Activated CD4-positive, alpha-beta memory T cell treated with anti-CD3 and anti-CD28 coated beads, Interleukin-2, amount 10 ng/mL, durations not matched to agents 7 days and 5 days (primary cell): ENCODE data around the gene TNFAIP8L3. TPM values are rescaled to one million over a fixed set of nuclear protein-coding genes. Genes with fewer than 3 reads are reported as not detected.

Experiments
- CTCF ChIA-PET: fragments of 350-600 bp; sonication (Branson Sonifier 250); formaldehyde crosslinking; loops from one replicate; lab custom pipeline; 2021; ENCODE audit warnings: antibody characterized with exemption, inconsistent platforms; lab: Charles Lee
- POLR2A ChIA-PET: fragments of 350-600 bp; sonication (Branson Sonifier 250); formaldehyde crosslinking; loops from one replicate; lab custom pipeline; 2021; ENCODE audit warnings: antibody characterized with exemption; lab: Charles Lee
- DNase-seq: peaks from one replicate; pipeline ENCODE4 v3.0.0-alpha.2; 2020
- H3K27ac Mint-ChIP-seq: one replicate; pipeline ENCODE4 v1.8.0; 2021; ENCODE audit warnings: mild to moderate bottlenecking, mixed read lengths
- H3K27me3 Mint-ChIP-seq: one replicate; pipeline ENCODE4 v1.8.0; 2021; ENCODE audit warnings: mixed read lengths
- H3K36me3 Mint-ChIP-seq: one replicate; pipeline ENCODE4 v1.8.0; 2021; ENCODE audit warnings: low read depth, mixed read lengths
- H3K4me1 Mint-ChIP-seq: one replicate; pipeline ENCODE4 v1.8.0; 2021; ENCODE audit warnings: mixed read lengths
- H3K4me3 Mint-ChIP-seq: one replicate; pipeline ENCODE4 v1.8.0; 2021; ENCODE audit warnings: mild to moderate bottlenecking, mixed read lengths
- H3K9me3 Mint-ChIP-seq: one replicate; pipeline ENCODE4 v1.8.0; 2021; ENCODE audit warnings: mixed read lengths
- total RNA-seq, 2 experiments: library from RNA; stranded (reverse); gene quantifications; one replicate each; pipeline ENCODE4 v1.2.3, GENCODE V29; 2021

Gene TNFAIP8L3
- total RNA-seq, 2 experiments from 2014 or later: 0.13 TPM; not detected in 1

GRCh38 chr15:51079226-51079625 lies 15.5 kb downstream of the TNFAIP8L3 start:
- H3K4me3 Mint-ChIP-seq: no peak overlapping the region
- ChIA-PET POLR2A (no interaction called here), CTCF (no interaction called here)
- H3K27me3 Mint-ChIP-seq: peaks cover 5% of the 10 kb centered on the region
- H3K36me3 Mint-ChIP-seq: peaks cover 2% of the 10 kb centered on the region
- no peak overlapping the region for H3K27ac Mint-ChIP-seq
- H3K9me3 Mint-ChIP-seq: no peaks in the 10 kb centered on the region
- no peak for DNase-seq
- H3K4me1 Mint-ChIP-seq: peaks cover 27% of the 10 kb centered on the region

GRCh38 chr15:51077221-51078153 lies 17.2 kb downstream of the TNFAIP8L3 start:
- DNase-seq: peak; percentile 72
- H3K4me1 Mint-ChIP-seq: peaks cover 27% of the 10 kb centered on the region
- ChIA-PET CTCF (no interaction called here), POLR2A (interaction anchor here (0.6 to 0.9 kb wide), 3 partner anchors 20 to 721 kb away, joined by 3 read pairs; no protein-coding TSS in a partner anchor)
- peaks cover 5% of the 10 kb centered on the region for H3K27me3 Mint-ChIP-seq
- H3K4me3 Mint-ChIP-seq: peak overlapping the region; percentile 22
- H3K9me3 Mint-ChIP-seq: no peaks in the 10 kb centered on the region
- peaks cover 2% of the 10 kb centered on the region for H3K36me3 Mint-ChIP-seq
- peak overlapping the region; percentile 50 for H3K27ac Mint-ChIP-seq

GRCh38 chr15:51076524-51077220 lies 18.0 kb downstream of the TNFAIP8L3 start:
- H3K27ac Mint-ChIP-seq: peak overlapping the region; percentile 50
- ChIA-PET CTCF (no interaction called here), POLR2A (interaction anchor here (0.7 kb wide), 1 partner anchor 312 kb away, joined by 3 read pairs; no protein-coding TSS in a partner anchor)
- H3K4me1 Mint-ChIP-seq: peaks cover 28% of the 10 kb centered on the region
- peaks cover 5% of the 10 kb centered on the region for H3K27me3 Mint-ChIP-seq
- H3K4me3 Mint-ChIP-seq: peak overlapping the region; percentile 22
- no peaks in the 10 kb centered on the region for H3K9me3 Mint-ChIP-seq
- DNase-seq: no peak
- peaks cover 2% of the 10 kb centered on the region for H3K36me3 Mint-ChIP-seq

- CTCF ChIA-PET: no interaction called here
- no peak overlapping the region for H3K27ac Mint-ChIP-seq
- H3K4me1 Mint-ChIP-seq: peaks cover 34% of the 10 kb centered on the region
- no peaks in the 10 kb centered on the region for H3K9me3 Mint-ChIP-seq
- POLR2A ChIA-PET: no interaction called here
- no peak overlapping the region for H3K4me3 Mint-ChIP-seq
- peaks cover 7% of the 10 kb centered on the region for H3K27me3 Mint-ChIP-seq
- DNase-seq: peak; percentile 38
- peaks cover 2% of the 10 kb centered on the region for H3K36me3 Mint-ChIP-seq
Measured at GRCh38 chr15:51075826-51076523, 18.7 kb downstream of the TNFAIP8L3 start.

GRCh38 chr15:51075364-51075763 lies 19.3 kb downstream of the TNFAIP8L3 start:
- H3K27me3 Mint-ChIP-seq: peaks cover 7% of the 10 kb centered on the region
- H3K36me3 Mint-ChIP-seq: peaks cover 2% of the 10 kb centered on the region
- POLR2A ChIA-PET: no interaction called here
- H3K9me3 Mint-ChIP-seq: no peaks in the 10 kb centered on the region
- no peak overlapping the region for H3K4me3 Mint-ChIP-seq
- CTCF ChIA-PET: interaction anchor here (0.6 kb wide), 1 partner anchor 753 kb away, joined by 3 read pairs; no protein-coding TSS in a partner anchor
- H3K27ac Mint-ChIP-seq: no peak overlapping the region
- no peak for DNase-seq
- H3K4me1 Mint-ChIP-seq: peaks cover 35% of the 10 kb centered on the region

GRCh38 chr15:51074926-51075325 lies 19.8 kb downstream of the TNFAIP8L3 start:
- Mint-ChIP-seq H3K27ac (no peak overlapping the region), H3K36me3 (peaks cover 2% of the 10 kb centered on the region), H3K4me1 (peaks cover 38% of the 10 kb centered on the region), H3K27me3 (peaks cover 7% of the 10 kb centered on the region), H3K9me3 (no peaks in the 10 kb centered on the region), H3K4me3 (no peak overlapping the region)
- ChIA-PET POLR2A (no interaction called here), CTCF (interaction anchor here (0.6 kb wide), 1 partner anchor 753 kb away, joined by 3 read pairs; no protein-coding TSS in a partner anchor)
- DNase-seq: no peak

GRCh38 chr15:51071578-51071977 lies 23.1 kb downstream of the TNFAIP8L3 start:
- peaks cover 21% of the 10 kb centered on the region for H3K4me1 Mint-ChIP-seq
- CTCF ChIA-PET: no interaction called here
- POLR2A ChIA-PET: no interaction called here
- H3K27me3 Mint-ChIP-seq: peaks cover 11% of the 10 kb centered on the region
- no peaks in the 10 kb centered on the region for H3K9me3 Mint-ChIP-seq
- no peaks in the 10 kb centered on the region for H3K36me3 Mint-ChIP-seq
- DNase-seq: no peak
- H3K4me3 Mint-ChIP-seq: no peak overlapping the region
- H3K27ac Mint-ChIP-seq: no peak overlapping the region

- no peak overlapping the region for H3K4me3 Mint-ChIP-seq
- CTCF ChIA-PET: no interaction called here
- no peaks in the 10 kb centered on the region for H3K36me3 Mint-ChIP-seq
- DNase-seq: no peak
- peaks cover 17% of the 10 kb centered on the region for H3K27me3 Mint-ChIP-seq
- POLR2A ChIA-PET: no interaction called here
- H3K9me3 Mint-ChIP-seq: no peaks in the 10 kb centered on the region
- peaks cover 11% of the 10 kb centered on the region for H3K4me1 Mint-ChIP-seq
- H3K27ac Mint-ChIP-seq: no peak overlapping the region
Measured at GRCh38 chr15:51069983-51070382, 24.7 kb downstream of the TNFAIP8L3 start.

GRCh38 chr15:51067510-51067909 lies 27.2 kb downstream of the TNFAIP8L3 start:
- POLR2A ChIA-PET: no interaction called here
- H3K4me3 Mint-ChIP-seq: no peak overlapping the region
- H3K27me3 Mint-ChIP-seq: peaks cover 27% of the 10 kb centered on the region
- no peak for DNase-seq
- CTCF ChIA-PET: no interaction called here
- no peaks in the 10 kb centered on the region for H3K9me3 Mint-ChIP-seq
- peaks cover 11% of the 10 kb centered on the region for H3K4me1 Mint-ChIP-seq
- no peaks in the 10 kb centered on the region for H3K36me3 Mint-ChIP-seq
- H3K27ac Mint-ChIP-seq: no peak overlapping the region

- Mint-ChIP-seq H3K27me3 (peaks cover 25% of the 10 kb centered on the region), H3K4me1 (peaks cover 4% of the 10 kb centered on the region), H3K9me3 (no peaks in the 10 kb centered on the region), H3K4me3 (no peak overlapping the region), H3K36me3 (no peaks in the 10 kb centered on the region), H3K27ac (no peak overlapping the region)
- DNase-seq: no peak
- POLR2A ChIA-PET: interaction anchor here (1.4 kb wide), 1 partner anchor 27 kb away, joined by 3 read pairs; no protein-coding TSS in a partner anchor
- CTCF ChIA-PET: no interaction called here
Measured at GRCh38 chr15:51065781-51066180, 28.9 kb downstream of the TNFAIP8L3 start.

GRCh38 chr15:51065261-51065660 lies 29.4 kb downstream of the TNFAIP8L3 start:
- DNase-seq: no peak
- Mint-ChIP-seq H3K36me3 (no peaks in the 10 kb centered on the region), H3K27me3 (peaks cover 27% of the 10 kb centered on the region), H3K9me3 (no peaks in the 10 kb centered on the region), H3K4me3 (no peak overlapping the region), H3K4me1 (peaks cover 1% of the 10 kb centered on the region), H3K27ac (no peak overlapping the region)
- ChIA-PET POLR2A (interaction anchor here (1.4 kb wide), 1 partner anchor 26 kb away, joined by 3 read pairs; no protein-coding TSS in a partner anchor), CTCF (no interaction called here)

GRCh38 chr15:51062736-51063135 lies 32.0 kb downstream of the TNFAIP8L3 start:
- no peak overlapping the region for H3K27ac Mint-ChIP-seq
- H3K4me1 Mint-ChIP-seq: no peaks in the 10 kb centered on the region
- H3K27me3 Mint-ChIP-seq: peaks cover 36% of the 10 kb centered on the region
- H3K9me3 Mint-ChIP-seq: no peaks in the 10 kb centered on the region
- no peaks in the 10 kb centered on the region for H3K36me3 Mint-ChIP-seq
- DNase-seq: no peak
- CTCF ChIA-PET: no interaction called here
- POLR2A ChIA-PET: no interaction called here
- H3K4me3 Mint-ChIP-seq: no peak overlapping the region
